Neuronal stem cell (in vitro differentiated cells): Measurements from ENCODE around the gene LOXHD1.

ENCODE experiments used
- DNase-seq: peaks from one replicate; pipeline ENCODE4 v3.0.0-alpha.2; 2013; ENCODE audit warnings: low spot score
- H2AFZ ChIP-seq: one replicate; pipeline ENCODE4 v1.6.1; 2013; ENCODE audit warnings: mild to moderate bottlenecking, low read length, inconsistent platforms
- H2AK5ac ChIP-seq: 2 replicates; pipeline ENCODE4 v1.6.1; 2013; ENCODE audit warnings: low read depth, mild to moderate bottlenecking, inconsistent platforms, low read length, moderate library complexity, mixed read lengths
- H2BK120ac ChIP-seq: 2 replicates; pipeline ENCODE4 v1.6.1; 2013; ENCODE audit warnings: low read depth, mild to moderate bottlenecking, inconsistent platforms, low read length, moderate library complexity, mixed read lengths
- H2BK12ac ChIP-seq: one replicate; pipeline ENCODE4 v1.6.1; 2013; ENCODE audit warnings: low read length, inconsistent platforms
- H2BK15ac ChIP-seq: 2 replicates; pipeline ENCODE4 v1.6.1; 2013; ENCODE audit warnings: mild to moderate bottlenecking, low read length, inconsistent platforms, mixed read lengths
- H2BK5ac ChIP-seq: one replicate; pipeline ENCODE4 v1.6.1; 2013; ENCODE audit warnings: inconsistent platforms, mild to moderate bottlenecking, low read length, moderate library complexity
- H3K14ac ChIP-seq: one replicate; pipeline ENCODE4 v1.6.1; 2013; ENCODE audit warnings: low read length, inconsistent platforms
- H3K18ac ChIP-seq: 2 replicates; pipeline ENCODE4 v1.6.1; 2013; ENCODE audit warnings: low read length, inconsistent platforms
- H3K23ac ChIP-seq: 2 replicates; pipeline ENCODE4 v1.6.1; 2013; ENCODE audit warnings: low read depth, mild to moderate bottlenecking, mixed read lengths, low read length, inconsistent platforms; ENCODE audit not compliant: poor library complexity
- H3K27ac ChIP-seq: replicated peaks from 3 replicates; pipeline ENCODE4 v1.5.1; 2013; ENCODE audit warnings: low read length, inconsistent platforms
- H3K27me3 ChIP-seq, 3 experiments: 2 replicates each; pipeline ENCODE4 v1.6.1; 2013; ENCODE audit warnings: low read length in 3 of 3, mild to moderate bottlenecking in 2 of 3, inconsistent platforms in 1 of 3, low read depth in 1 of 3, mixed read lengths in 1 of 3, moderate library complexity in 1 of 3; ENCODE audit not compliant: control insufficient read depth in 3 of 3, insufficient read depth in 3 of 3
- H3K36me3 ChIP-seq, 2 donors: replicated peaks in 1 of 2; 2 replicates each; pipeline ENCODE4 v1.6.1; 2013; ENCODE audit warnings: low read length in 2 of 2; ENCODE audit not compliant: control insufficient read depth in 2 of 2, insufficient read depth in 2 of 2
- H3K4ac ChIP-seq: 2 replicates; pipeline ENCODE4 v1.6.1; 2013; ENCODE audit warnings: inconsistent platforms, mild to moderate bottlenecking, low read length, moderate library complexity
- H3K4me1 ChIP-seq, 2 donors: 1 replicate in 1 of 2; 2 replicates in 1 of 2; pipeline ENCODE4 v1.6.1; 2013; ENCODE audit warnings: low read length in 2 of 2, low read depth in 1 of 2; ENCODE audit not compliant: control insufficient read depth in 2 of 2, insufficient read depth in 1 of 2
- H3K4me2 ChIP-seq: one replicate; pipeline ENCODE4 v1.6.1; 2013; ENCODE audit warnings: mild to moderate bottlenecking, low read length, inconsistent platforms; ENCODE audit not compliant: insufficient read depth, poor library complexity, severe bottlenecking
- H3K4me3 ChIP-seq, 2 donors: 2 replicates each; pipeline ENCODE4 v1.5.1; 2013; ENCODE audit warnings: low read length in 2 of 2, mild to moderate bottlenecking in 2 of 2, inconsistent platforms in 1 of 2, moderate library complexity in 1 of 2
- H3K79me1 ChIP-seq: one replicate; pipeline ENCODE4 v1.6.1; 2013; ENCODE audit warnings: low read depth, mild to moderate bottlenecking, inconsistent platforms, low read length, moderate library complexity
- H3K9ac ChIP-seq: one replicate; pipeline ENCODE4 v1.6.1; 2013; ENCODE audit warnings: mild to moderate bottlenecking, low read depth, low read length, inconsistent platforms; ENCODE audit not compliant: poor library complexity
- H3K9me3 ChIP-seq, 2 donors: replicated peaks in 1 of 2; 2 replicates each; pipeline versions ENCODE3 to v1.6.1; 2013; ENCODE audit warnings: low read length in 2 of 2, mild to moderate bottlenecking in 2 of 2, inconsistent platforms in 1 of 2, low read depth in 1 of 2, mixed read lengths in 1 of 2, moderate library complexity in 1 of 2; ENCODE audit not compliant: control insufficient read depth in 2 of 2, insufficient read depth in 1 of 2
- H4K8ac ChIP-seq: one replicate; pipeline ENCODE4 v1.6.1; 2013; ENCODE audit warnings: low read depth, mild to moderate bottlenecking, inconsistent platforms, low read length, moderate library complexity
- H4K91ac ChIP-seq: one replicate; pipeline ENCODE4 v1.6.1; 2013; ENCODE audit warnings: low read length, low read depth, mild to moderate bottlenecking, inconsistent platforms; ENCODE audit not compliant: poor library complexity
- WGBS, 2 donors: extraction: QIAGEN DNeasy Blood & Tissue Kit; methylation state at CpG; one replicate each; pipeline ENCODE4 v1.1.7; 2013; ENCODE audit warnings: missing lambda C conversion rate in 2 of 2, mixed read lengths in 1 of 2; ENCODE audit not compliant: insufficient read length in 2 of 2, insufficient replicate concordance in 1 of 2; ENCODE audit errors: extremely low coverage in 2 of 2; 5-methylcytosine and 5-hydroxymethylcytosine counted together

LOXHD1 gene

GRCh38 chr18:46555213-46555612 lies 101.8 kb downstream of the LOXHD1 start:
- H3K4ac ChIP-seq: no peak overlapping the region
- H3K4me2 ChIP-seq: no peak overlapping the region
- H3K14ac ChIP-seq: no peak overlapping the region
- no peak overlapping the region for H3K18ac ChIP-seq
- no peak overlapping the region for H3K27ac ChIP-seq
- no peaks in the 10 kb centered on the region for H3K4me1 ChIP-seq
- DNase-seq: no peak
- H4K8ac ChIP-seq: no peak overlapping the region
- no peaks in the 10 kb centered on the region for H3K36me3 ChIP-seq
- H2AK5ac ChIP-seq: no peak overlapping the region
- H2BK15ac ChIP-seq: no peak overlapping the region
- no peak overlapping the region for H4K91ac ChIP-seq
- no peak overlapping the region for H3K23ac ChIP-seq
- H3K27me3 ChIP-seq: no peaks in the 10 kb centered on the region
- no peak overlapping the region for H3K4me3 ChIP-seq
- peaks cover 0 to 1% of the 10 kb centered on the region in 2 donors for H3K9me3 ChIP-seq
- no CpG with 5 or more reads among the region's 2 CpGs for WGBS, 2 donors
- H2BK120ac ChIP-seq: no peak overlapping the region
- H3K9ac ChIP-seq: no peak overlapping the region
- no peaks in the 10 kb centered on the region for H3K79me1 ChIP-seq
- H2BK5ac ChIP-seq: no peak overlapping the region
- H2BK12ac ChIP-seq: no peak overlapping the region
- no peak overlapping the region for H2AFZ ChIP-seq

- H3K4me2 ChIP-seq: no peak overlapping the region
- H2BK15ac ChIP-seq: no peak overlapping the region
- H2BK12ac ChIP-seq: no peak overlapping the region
- no peak overlapping the region for H3K23ac ChIP-seq
- H3K9ac ChIP-seq: no peak overlapping the region
- H3K4me1 ChIP-seq: no peaks in the 10 kb centered on the region
- no peak overlapping the region for H2BK5ac ChIP-seq
- no peaks in the 10 kb centered on the region for H3K27me3 ChIP-seq
- DNase-seq: no peak
- no peak overlapping the region for H2AFZ ChIP-seq
- H3K14ac ChIP-seq: no peak overlapping the region
- no CpG with 5 or more reads among the region's 2 CpGs for WGBS, 2 donors
- H3K27ac ChIP-seq: no peak overlapping the region
- H3K36me3 ChIP-seq: no peaks in the 10 kb centered on the region
- H3K4ac ChIP-seq: no peak overlapping the region
- H4K91ac ChIP-seq: no peak overlapping the region
- no peak overlapping the region for H3K18ac ChIP-seq
- H3K4me3 ChIP-seq: no peak overlapping the region
- no peak overlapping the region for H4K8ac ChIP-seq
- no peak overlapping the region for H2BK120ac ChIP-seq
- H3K79me1 ChIP-seq: no peaks in the 10 kb centered on the region
- peaks cover 0 to 1% of the 10 kb centered on the region in 2 donors for H3K9me3 ChIP-seq
- H2AK5ac ChIP-seq: no peak overlapping the region
These were observed 102.5 kb downstream of the LOXHD1 start for GRCh38 chr18:46554406-46555080.

- Histone ChIP-seq H3K23ac (no peak overlapping the region), H3K27ac (no peak overlapping the region), H3K4me3 (no peak overlapping the region), H3K79me1 (no peaks in the 10 kb centered on the region), H4K91ac (no peak overlapping the region), H3K14ac (no peak overlapping the region), H2BK5ac (no peak overlapping the region), H3K18ac (no peak overlapping the region), H3K4me1 (no peaks in the 10 kb centered on the region), H3K4me2 (no peak overlapping the region), H2AFZ (no peak overlapping the region), H2BK15ac (no peak overlapping the region), H3K36me3 (no peaks in the 10 kb centered on the region), H4K8ac (no peak overlapping the region), H3K27me3 (no peaks in the 10 kb centered on the region), H3K9me3 (peaks cover 0 to 1% of the 10 kb centered on the region in 2 donors), H2AK5ac (no peak overlapping the region), H2BK12ac (no peak overlapping the region), H2BK120ac (no peak overlapping the region), H3K4ac (no peak overlapping the region), H3K9ac (no peak overlapping the region)
- no peak for DNase-seq
- no CpG with 5 or more reads among the region's 2 CpGs for WGBS, 2 donors
These were observed 106.4 kb downstream of the LOXHD1 start for GRCh38 chr18:46550609-46551008.

- Histone ChIP-seq H3K4me3 (no peak overlapping the region), H3K9ac (no peak overlapping the region), H2AK5ac (no peak overlapping the region), H4K91ac (no peak overlapping the region), H2AFZ (no peak overlapping the region), H3K18ac (no peak overlapping the region), H3K23ac (no peak overlapping the region), H3K36me3 (no peaks in the 10 kb centered on the region), H2BK5ac (no peak overlapping the region), H3K9me3 (no peaks in the 10 kb centered on the region), H3K4me2 (no peak overlapping the region), H3K27ac (no peak overlapping the region), H3K14ac (no peak overlapping the region), H3K4ac (no peak overlapping the region), H2BK120ac (no peak overlapping the region), H4K8ac (no peak overlapping the region), H2BK12ac (no peak overlapping the region), H3K4me1 (no peaks in the 10 kb centered on the region), H3K79me1 (no peaks in the 10 kb centered on the region), H3K27me3 (no peaks in the 10 kb centered on the region), H2BK15ac (no peak overlapping the region)
- WGBS, 2 donors: no CpG with 5 or more reads among the region's 1 CpG
- no peak for DNase-seq
These were observed 109.5 kb downstream of the LOXHD1 start for GRCh38 chr18:46547520-46547919.
